ENCODE data around the gene MTMR6. TPM values are rescaled to one million over a fixed set of nuclear protein-coding genes. Genes with fewer than 3 reads are reported as not detected.

MTMR6 gene
- total RNA-seq, 4 donors from 2014 or later: 6.5 to 14.9 (median 13.2) TPM

- peaks cover 0 to 9% (median 0%) of the 10 kb centered on the region in 3 donors for H3K4me1 ChIP-seq
- 44 to 50% methylated on average over 3 of the region's 3 CpGs for WGBS, 2 donors
- no peak for DNase-seq
- intact Hi-C loops (cut with DNase I): no loop called here
- no peak overlapping the region for H3K4me3 ChIP-seq
- no peaks in the 10 kb centered on the region for H3K36me3 ChIP-seq
- H3K27me3 ChIP-seq: peaks cover 0 to 4% (median 0%) of the 10 kb centered on the region in 4 donors
- TF ChIP-seq, protein P1, sequence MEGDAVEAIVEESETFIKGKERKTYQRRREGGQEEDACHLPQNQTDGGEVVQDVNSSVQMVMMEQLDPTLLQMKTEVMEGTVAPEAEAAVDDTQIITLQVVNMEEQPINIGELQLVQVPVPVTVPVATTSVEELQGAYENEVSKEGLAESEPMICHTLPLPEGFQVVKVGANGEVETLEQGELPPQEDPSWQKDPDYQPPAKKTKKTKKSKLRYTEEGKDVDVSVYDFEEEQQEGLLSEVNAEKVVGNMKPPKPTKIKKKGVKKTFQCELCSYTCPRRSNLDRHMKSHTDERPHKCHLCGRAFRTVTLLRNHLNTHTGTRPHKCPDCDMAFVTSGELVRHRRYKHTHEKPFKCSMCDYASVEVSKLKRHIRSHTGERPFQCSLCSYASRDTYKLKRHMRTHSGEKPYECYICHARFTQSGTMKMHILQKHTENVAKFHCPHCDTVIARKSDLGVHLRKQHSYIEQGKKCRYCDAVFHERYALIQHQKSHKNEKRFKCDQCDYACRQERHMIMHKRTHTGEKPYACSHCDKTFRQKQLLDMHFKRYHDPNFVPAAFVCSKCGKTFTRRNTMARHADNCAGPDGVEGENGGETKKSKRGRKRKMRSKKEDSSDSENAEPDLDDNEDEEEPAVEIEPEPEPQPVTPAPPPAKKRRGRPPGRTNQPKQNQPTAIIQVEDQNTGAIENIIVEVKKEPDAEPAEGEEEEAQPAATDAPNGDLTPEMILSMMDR (IDR thresholded peaks at IDR 0.05): no peak
- no peak for TF ChIP-seq POLR2A (IDR thresholded peaks at IDR 0.05)
- H3K9me3 ChIP-seq: no peaks in the 10 kb centered on the region
- no peak overlapping the region for H3K27ac ChIP-seq
Measured at GRCh38 chr13:25215253-25215575, 72.1 kb downstream of the MTMR6 start.

DNA sequence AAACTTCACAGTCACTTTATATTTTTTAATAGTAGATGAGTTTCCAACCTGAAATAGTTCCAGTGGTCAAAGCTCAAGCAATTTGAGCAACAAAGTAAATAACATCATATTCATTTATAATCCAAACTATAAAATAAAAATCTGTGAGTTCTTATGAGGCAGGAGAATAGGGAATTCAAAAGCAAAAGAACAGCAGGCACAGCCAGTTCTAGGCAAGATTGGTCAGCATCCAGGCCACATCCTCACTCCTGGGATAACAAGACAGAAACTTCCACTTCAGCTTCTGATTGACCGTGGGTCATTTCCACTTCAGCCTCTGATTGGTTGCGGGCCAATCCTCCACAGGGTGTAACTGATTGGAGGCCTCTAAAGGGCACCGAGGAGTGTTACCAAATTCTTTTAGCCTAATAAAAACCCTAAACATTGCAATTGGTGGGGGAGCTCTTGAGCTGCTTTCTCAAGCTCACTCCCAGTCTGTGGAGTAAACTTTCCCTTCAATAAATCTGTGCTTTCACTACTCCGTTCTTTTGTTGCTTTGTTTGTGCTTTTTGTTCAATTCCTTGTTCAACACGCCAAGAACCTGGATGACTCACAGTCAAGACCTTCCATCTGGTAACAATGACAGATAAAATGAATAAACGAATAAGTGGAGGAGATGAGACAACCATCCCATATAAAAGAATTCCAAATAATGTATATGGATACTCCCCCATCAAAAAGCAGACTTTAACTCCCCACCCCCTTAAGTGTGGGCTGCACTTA lies 72.6 kb downstream of the MTMR6 start:
- WGBS, 2 donors: 39 to 52% methylated on average over 6 of the region's 6 CpGs
- H3K27me3 ChIP-seq: peaks cover 0 to 4% (median 0%) of the 10 kb centered on the region in 4 donors
- H3K4me3 ChIP-seq: no peak overlapping the region
- peaks cover 0 to 9% (median 0%) of the 10 kb centered on the region in 3 donors for H3K4me1 ChIP-seq
- DNase-seq: no peak
- TF ChIP-seq, protein P1 (IDR thresholded peaks at IDR 0.05): no peak
- TF ChIP-seq POLR2A (IDR thresholded peaks at IDR 0.05): no peak
- H3K9me3 ChIP-seq: no peaks in the 10 kb centered on the region
- no peak overlapping the region for H3K27ac ChIP-seq
- no peaks in the 10 kb centered on the region for H3K36me3 ChIP-seq
- intact Hi-C loops (cut with DNase I): no loop called here

DNA sequence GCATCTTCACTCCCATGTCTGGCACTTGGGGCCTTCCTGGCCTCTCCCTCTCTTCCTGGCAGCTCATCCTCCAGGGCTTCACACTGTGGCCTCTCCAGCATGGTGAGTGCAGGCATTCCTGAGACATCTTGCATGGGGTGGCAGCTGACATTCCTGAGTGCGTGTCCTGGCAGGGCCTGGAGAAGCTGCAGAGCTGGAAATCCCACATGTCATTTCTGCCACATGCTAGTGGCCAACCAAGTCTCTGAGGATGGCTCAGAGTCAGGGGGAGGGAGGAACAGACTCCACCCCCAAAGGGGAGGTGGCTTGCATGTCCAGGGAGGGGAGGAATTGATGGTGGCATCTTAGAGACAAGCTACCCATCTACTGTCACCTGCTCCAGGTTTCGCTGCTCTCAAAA lies 73.6 kb downstream of the MTMR6 start:
- peaks cover 0 to 9% (median 0%) of the 10 kb centered on the region in 3 donors for H3K4me1 ChIP-seq
- 86 to 100% methylated on average over 1 to 2 of the region's 2 CpGs for WGBS, 2 donors
- intact Hi-C loops (cut with DNase I): no loop called here
- H3K4me3 ChIP-seq: no peak overlapping the region
- H3K9me3 ChIP-seq: no peaks in the 10 kb centered on the region
- H3K27ac ChIP-seq: no peak overlapping the region
- no peak for TF ChIP-seq POLR2A (IDR thresholded peaks at IDR 0.05)
- TF ChIP-seq, protein P1 (IDR thresholded peaks at IDR 0.05): no peak
- H3K27me3 ChIP-seq: peaks cover 0 to 2% (median 0%) of the 10 kb centered on the region in 4 donors
- no peak for DNase-seq
- H3K36me3 ChIP-seq: no peaks in the 10 kb centered on the region

DNA sequence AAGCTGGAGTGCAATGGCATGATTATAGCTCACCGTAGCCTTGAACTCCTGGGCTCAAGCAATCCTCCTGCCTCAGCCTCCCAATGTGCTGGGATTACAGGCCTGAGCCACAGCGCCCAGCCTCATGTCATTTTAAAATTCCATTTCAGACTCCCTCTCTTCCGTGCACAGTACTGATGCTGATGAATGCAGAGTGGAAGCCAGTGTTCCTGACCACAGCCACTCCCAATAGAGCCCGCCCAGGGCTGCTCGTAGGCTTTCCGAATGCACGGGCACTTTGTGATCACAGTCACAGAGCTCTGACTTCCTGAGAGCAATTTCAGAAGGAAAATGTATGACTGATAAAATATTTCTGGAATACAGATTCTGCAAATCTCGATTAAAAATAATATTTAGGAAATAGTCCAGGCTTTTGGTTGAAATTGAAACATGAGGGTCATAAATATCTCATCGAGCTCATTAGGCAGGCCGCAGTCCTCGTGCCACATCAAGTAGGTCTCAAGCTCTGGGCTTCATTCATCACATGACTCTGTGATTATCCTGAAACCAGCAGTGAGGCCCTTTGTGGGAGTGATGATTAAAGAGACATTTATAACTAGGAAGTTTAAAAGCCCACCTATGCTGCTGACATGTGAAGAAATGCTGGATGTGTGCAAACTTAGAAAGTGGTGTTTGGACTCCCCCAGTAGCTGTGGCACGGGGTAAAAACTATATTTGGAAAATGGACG lies 76.3 kb downstream of the MTMR6 start:
- DNase-seq: no peak
- 73 to 77% methylated on average over 9 to 13 of the region's 13 CpGs for WGBS, 2 donors
- intact Hi-C loops (cut with DNase I): no loop called here

More for the DNA sequence above, 76.3 kb downstream of the MTMR6 start:
- Histone ChIP-seq H3K27ac (no peak overlapping the region), H3K9me3 (no peaks in the 10 kb centered on the region), H3K27me3 (no peaks in the 10 kb centered on the region), H3K4me1 (peaks cover 0 to 9% (median 0%) of the 10 kb centered on the region in 3 donors), H3K4me3 (no peak overlapping the region), H3K36me3 (no peaks in the 10 kb centered on the region)
- no peak for TF ChIP-seq POLR2A (IDR thresholded peaks at IDR 0.05)
- TF ChIP-seq, protein P1 (IDR thresholded peaks at IDR 0.05): no peak

Measured in esophagus squamous epithelium (tissue), 5 donors.